HG03558 (cell line): ENCODE measurements around the gene PFDN5.
"Not testable (repeated sequence)": the region's sequence is repeated elsewhere in the genome, so short reads cannot be mapped to it uniquely, and the experiment has no call there.

ENCODE experiments used
- ATAC-seq: cut with Tn5 transposase; IDR thresholded peaks from one replicate; pipeline ENCODE4 v1.9.1; 2021; ENCODE audit warnings: moderate number of reproducible peaks; ENCODE audit not compliant: unreplicated experiment; ENCODE audit errors: extremely low read depth

PFDN5 gene

GRCh38 chr12:53325511-53326061 is 30.2 kb downstream of the PFDN5 start:
- no peak for ATAC-seq

GRCh38 chr12:53326460-53327185 is 31.3 kb downstream of the PFDN5 start:
- ATAC-seq, result no peak

- ATAC-seq, result no peak
Measured at GRCh38 chr12:53327435-53328042, 32.2 kb downstream of the PFDN5 start.

GRCh38 chr12:53328043-53328435 is 32.7 kb downstream of the PFDN5 start:
- no peak for ATAC-seq

GRCh38 chr12:53330671-53331070 is 35.3 kb downstream of the PFDN5 start:
- ATAC-seq, result no peak

- not testable (repeated sequence) for ATAC-seq
Measured at GRCh38 chr12:53332339-53332738, 37.0 kb downstream of the PFDN5 start.

- no peak for ATAC-seq
Measured at GRCh38 chr12:53332744-53333143, 37.4 kb downstream of the PFDN5 start.

- ATAC-seq, result no peak
Measured at GRCh38 chr12:53333289-53333688, 37.9 kb downstream of the PFDN5 start.

GRCh38 chr12:53333845-53334244 is 38.5 kb downstream of the PFDN5 start:
- ATAC-seq, result no peak

- ATAC-seq, result no peak
Measured at GRCh38 chr12:53334822-53335221, 39.5 kb downstream of the PFDN5 start.

- no peak for ATAC-seq
Measured at GRCh38 chr12:53336181-53336681, 40.9 kb downstream of the PFDN5 start, which contains the start of gene SP7. SP7 (minus strand) TSS chr12:53336354; CDS start chr12:53335646, 708 bp downstream.

GRCh38 chr12:53338017-53338416 is 42.7 kb downstream of the PFDN5 start:
- no peak for ATAC-seq

GRCh38 chr12:53338916-53339315 is 43.6 kb downstream of the PFDN5 start:
- no peak for ATAC-seq

- no peak for ATAC-seq
Measured at GRCh38 chr12:53340398-53340797, 45.1 kb downstream of the PFDN5 start.

GRCh38 chr12:53343449-53343848 is 48.1 kb downstream of the PFDN5 start:
- no peak for ATAC-seq

GRCh38 chr12:53343969-53344368 is 48.6 kb downstream of the PFDN5 start:
- ATAC-seq, result no peak

GRCh38 chr12:53344487-53344823 is 49.1 kb downstream of the PFDN5 start:
- no peak for ATAC-seq

- ATAC-seq, result no peak
Measured at GRCh38 chr12:53344824-53345485, 49.6 kb downstream of the PFDN5 start.

GRCh38 chr12:53345486-53346188 is 50.3 kb downstream of the PFDN5 start:
- no peak for ATAC-seq

GRCh38 chr12:53346491-53346890 is 51.1 kb downstream of the PFDN5 start:
- ATAC-seq, result no peak
